Loucy (cell line): Measurements from ENCODE around the gene BTG4.

ENCODE experiments used
- CTCF ChIP-seq: fragments of 200-600 bp; sonication (generic); conservative IDR thresholded peaks from 2 replicates; pipeline ENCODE4 v1.5.1; 2014; ENCODE audit warnings: mild to moderate bottlenecking, antibody characterized with exemption, low read length
- EZH2phosphoT487 ChIP-seq: fragments of 200-600 bp; IDR thresholded peaks from 2 replicates; pipeline ENCODE4 v1.6.1; 2018; ENCODE audit warnings: antibody characterized with exemption, mild to moderate bottlenecking, moderate library complexity, borderline replicate concordance

- TF ChIP-seq CTCF (no peak), EZH2phosphoT487 (no peak)
Measured at GRCh38 chr11:111452146-111452545, 60.0 kb downstream of the BTG4 start.
